HG03196 (cell line): ENCODE results near the gene STK35.
"Not testable (repeated sequence)": the region's sequence is repeated elsewhere in the genome, so short reads cannot be mapped to it uniquely, and the experiment has no call there.

Source experiments
- ATAC-seq: cut with Tn5 transposase; IDR thresholded peaks from one replicate; pipeline ENCODE4 v1.9.1; 2021; ENCODE audit not compliant: unreplicated experiment

Gene STK35

DNA sequence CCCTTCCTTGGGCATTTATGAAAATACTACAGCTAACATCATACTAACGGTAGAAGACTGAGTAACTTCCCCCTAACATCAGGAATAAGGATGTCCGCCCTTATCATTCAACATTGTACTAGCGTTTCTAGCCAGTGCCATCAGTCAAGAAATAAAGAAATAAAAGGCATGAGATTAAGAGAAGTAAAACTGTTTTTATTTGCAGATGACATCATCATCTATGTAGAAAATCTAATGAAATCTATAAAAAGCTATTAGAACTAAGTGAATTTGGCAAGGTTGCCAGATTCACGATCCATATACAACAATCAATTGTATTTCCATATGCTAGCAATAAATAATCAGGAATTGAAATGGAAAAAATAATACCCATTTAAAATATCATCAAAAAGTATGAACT is 54.6 kb downstream of the STK35 start:
- ATAC-seq = no peak

DNA sequence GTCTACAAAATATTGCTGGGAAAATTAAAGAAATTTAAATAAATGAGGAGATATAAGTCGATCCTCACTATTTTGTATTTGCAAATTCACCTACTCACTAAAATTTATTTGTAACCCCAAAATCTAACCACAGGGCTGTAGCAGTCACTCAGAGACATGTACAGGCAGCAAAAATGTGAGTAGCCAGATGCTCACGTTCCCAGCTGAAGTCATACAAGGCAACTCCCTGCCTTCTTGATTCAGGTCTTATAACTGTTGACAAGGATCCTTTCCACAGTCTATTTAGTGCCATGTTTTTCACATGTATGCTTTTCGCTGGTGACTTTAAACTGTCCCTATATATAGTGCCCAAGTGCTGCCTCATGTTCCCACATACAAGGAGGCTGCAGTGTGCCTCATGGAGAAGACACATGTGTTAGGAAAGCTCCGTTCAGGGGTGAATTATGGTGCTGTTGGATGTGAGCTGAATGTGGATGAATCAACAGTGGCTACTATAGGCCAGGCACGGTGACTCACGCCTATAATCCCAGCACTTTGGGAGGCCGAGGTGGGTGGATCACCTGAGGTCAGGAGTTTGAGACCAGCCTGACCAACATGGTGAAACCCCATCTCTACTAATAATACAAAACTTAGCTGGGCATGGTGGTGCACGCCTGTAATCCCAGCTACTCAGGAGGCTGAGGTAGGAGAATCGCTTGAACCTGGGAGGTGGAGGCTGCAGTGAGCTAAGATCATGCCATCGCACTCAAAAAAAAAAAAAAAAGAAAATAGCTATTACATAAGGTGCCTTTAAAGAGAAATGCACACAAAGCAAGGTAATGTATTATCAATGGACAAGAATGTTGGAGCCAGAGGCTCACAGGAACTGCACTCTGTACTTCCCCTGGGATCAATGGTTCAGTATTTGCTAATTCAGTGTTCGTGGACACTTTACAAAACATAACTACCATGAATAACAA is 55.3 kb downstream of the STK35 start:
- no peak for ATAC-seq

DNA sequence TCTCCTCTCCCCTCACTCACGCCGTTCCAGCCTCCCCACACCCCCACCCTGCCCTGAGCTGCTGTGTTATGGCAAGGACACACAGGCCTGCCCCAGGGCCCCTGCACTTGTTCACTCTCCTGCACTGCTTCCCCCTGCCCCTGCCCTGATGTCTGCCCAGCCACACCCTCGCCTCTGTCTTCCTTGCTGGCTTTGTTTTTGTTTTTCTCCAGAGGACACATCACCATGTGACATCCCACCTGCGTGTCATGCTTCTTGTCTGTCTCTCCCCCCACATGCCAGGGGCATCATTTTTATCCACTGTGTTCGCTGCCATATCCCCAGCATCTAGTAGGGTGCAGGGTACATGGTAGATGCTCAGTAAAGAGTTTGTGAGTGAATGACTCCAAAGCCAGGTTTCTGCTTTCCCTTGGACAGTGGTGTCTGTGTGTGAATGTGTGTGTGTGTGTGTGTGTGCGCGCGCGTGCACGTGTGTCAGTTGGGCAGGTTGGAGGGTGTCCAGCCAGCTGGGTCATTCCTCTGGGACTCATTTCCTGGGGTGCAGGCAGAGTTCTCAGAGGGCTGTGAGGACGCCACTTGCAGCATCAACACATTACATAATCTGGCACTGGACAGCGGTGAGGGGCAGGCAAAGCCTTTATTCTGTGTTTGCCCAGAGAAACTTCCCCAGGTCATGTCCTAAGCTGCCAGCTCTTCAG is 60.6 kb downstream of the STK35 start:
- no peak for ATAC-seq

DNA sequence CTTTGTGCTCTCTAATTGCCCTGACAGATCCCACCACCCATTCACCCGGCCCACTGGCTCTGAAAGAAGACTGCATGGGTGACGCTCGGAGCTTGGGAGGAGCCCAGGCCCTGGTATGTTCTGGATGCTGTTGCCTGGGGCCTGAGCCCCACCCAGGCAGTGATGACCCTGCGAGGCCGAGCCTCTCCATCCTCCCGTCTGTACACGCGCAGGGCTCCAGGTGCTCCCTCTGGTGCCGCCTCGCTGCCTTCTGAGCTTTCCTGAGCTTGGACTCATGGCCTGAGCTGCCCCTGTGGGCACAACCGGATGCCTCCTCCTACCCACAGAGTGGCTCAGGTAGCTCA is 61.2 kb downstream of the STK35 start:
- ATAC-seq = no peak

DNA sequence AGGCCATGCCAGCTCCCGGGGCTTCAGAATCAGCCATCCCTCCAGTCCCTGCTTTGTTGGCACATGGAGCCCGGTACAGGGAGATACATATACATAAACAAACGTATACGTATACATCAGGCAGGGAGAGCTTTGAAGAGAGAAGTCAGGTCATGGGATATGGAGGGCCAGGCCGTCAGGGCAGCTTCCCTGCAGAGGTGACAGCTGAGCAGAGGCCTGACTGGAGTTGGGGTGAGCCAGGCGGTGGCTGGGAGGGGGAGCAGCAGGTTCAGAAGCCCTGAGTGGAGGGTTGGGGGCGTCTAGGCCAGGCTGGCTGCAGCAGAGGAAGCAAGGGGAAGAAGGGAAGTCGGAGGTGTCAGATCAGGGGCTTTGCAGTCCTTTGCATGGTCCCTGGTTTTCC is 61.7 kb downstream of the STK35 start:
- ATAC-seq = no peak

DNA sequence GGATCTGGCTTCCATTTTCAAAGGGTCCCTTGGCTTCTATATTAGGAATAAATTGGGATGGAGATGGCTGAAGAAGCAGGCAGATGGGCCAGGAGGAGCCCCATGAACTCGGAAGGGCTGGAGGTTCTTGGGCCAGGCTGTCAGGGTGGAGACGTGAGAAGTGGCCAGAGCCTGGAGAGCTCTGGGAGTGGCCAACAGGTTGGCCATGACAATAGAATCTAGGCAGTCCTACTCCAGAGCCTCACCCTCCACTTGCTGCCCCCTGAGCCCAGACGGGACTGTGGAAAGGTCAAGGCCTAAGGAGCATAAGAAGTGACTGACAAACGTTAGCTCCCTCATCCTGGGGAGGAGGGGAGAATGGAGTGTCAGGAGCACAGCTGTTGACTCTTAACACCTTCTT is 62.1 kb downstream of the STK35 start:
- ATAC-seq = no peak

DNA sequence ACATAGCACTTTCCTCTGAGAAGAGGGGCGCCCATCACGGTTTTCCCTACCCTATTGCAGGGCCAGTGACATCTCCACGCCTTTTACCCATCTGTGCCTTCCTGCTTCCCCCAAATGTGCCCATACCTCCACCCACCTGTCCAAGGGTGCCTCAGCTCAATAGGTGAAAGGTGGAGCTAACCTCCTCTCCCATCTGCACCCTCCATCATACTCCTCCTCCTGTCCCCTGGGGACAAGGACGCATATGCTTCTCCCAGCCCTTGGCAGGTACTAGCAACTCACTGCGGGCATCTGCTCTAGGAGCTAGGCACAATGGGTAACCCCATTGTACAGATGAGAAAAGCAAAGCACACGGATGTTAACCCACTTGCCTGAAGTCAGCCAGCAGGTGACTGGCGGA is 62.8 kb downstream of the STK35 start:
- no peak for ATAC-seq

DNA sequence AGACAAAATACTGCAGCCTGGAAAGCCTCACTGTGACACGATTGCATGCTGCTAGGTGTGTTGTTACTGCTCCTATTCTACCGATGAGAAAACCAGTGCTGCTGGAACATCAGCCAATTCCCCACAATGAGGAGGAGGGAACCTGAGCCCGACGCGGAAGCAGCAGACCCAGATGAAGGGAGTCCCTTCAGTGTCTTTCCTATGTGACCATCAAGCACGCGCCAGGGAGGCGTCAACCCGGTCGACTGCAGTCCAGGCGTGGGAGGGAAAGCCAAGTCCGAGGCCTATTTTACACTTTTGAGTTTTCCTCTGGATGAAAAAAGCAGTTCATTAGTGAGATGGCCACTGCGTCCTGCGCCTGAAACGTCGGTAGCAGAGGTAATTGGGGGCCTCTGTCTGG is 63.3 kb downstream of the STK35 start:
- ATAC-seq = no peak

DNA sequence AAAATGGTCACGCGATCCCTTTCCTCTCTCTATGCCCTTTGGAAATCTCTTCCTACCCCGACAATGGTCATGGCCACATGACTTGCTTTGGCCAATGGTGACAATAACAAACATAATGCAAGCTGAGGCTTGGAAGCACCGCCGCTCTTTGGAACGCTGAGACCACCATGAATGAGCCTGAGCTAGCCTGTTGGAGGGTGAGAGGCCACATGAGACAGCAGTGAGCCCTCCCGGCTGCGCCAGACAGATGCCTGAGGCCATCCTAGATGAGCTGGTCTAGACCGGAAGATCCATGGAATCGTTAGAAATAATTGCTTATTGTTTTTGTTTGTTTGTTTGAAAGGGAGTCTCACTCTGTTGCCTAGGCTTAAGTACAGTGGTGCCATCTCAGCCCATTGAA is 64.2 kb downstream of the STK35 start:
- ATAC-seq = no peak

DNA sequence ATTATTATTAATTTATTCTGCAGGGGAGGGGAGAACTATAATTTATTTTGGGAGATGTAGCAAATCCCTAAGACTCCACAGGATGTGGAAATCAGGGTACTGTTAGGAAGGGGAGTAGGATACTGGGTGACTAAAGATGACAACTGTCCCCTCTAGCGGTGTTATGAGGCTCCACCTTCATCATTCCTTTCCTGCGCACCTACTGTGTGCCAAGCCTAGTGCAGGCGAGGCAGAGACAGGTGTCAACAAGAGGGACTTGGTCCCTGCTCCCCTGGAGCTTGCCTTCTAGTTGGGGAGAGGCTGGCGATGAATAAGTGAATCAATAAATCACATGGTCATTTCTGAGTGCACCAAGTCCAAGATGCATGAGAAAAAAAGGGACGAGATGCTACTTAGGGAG is 65.5 kb downstream of the STK35 start:
- no peak for ATAC-seq

DNA sequence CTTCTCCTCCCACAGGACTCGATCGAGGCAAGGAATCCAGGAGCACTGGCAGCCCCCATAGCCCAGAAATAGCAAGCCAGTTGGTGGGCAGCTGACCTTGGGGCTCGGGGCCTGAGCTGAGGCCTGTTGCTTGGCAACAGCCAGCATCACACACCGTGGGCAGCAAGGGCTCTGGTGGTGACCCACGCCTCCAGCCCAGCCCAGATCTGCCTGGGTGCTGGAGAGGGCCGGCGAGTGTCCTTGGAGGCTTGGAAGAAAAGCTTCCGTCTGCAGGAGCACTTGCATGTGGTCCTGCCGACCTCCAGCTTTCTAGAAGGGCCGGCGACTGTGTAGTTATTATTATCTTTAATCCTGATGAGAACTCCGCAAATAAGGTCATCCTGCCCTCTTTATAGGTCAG is 67.3 kb downstream of the STK35 start:
- no peak for ATAC-seq

DNA sequence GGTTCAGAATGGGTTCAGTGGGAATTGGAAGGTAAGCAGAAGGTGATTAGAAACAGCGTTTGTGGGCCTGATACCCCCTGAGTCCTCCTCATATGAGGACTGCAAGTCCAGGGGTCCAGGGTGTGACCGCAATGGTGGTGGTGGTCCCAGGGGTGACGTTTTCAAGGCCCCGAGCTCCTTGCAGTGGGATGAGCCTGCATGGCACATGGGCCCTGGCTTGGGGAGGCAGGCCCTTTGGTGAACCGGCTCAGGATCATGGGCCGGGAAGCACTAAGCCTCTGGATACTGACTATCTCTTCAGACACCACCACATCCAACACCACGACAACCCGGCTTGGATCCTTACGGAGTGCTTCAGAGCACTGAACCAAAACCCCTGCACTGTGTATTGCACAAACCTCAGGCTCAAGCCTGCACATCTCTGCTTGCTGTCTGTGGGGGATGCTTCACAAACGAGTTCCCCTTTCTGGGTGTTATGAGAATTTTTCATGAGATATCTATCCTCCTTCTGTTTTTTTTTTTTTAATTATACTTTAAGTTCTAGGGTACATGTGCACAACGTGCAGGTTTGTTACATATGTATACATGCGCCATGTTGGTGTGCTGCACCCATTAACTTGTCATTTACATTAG is 67.9 kb downstream of the STK35 start:
- no peak for ATAC-seq

DNA sequence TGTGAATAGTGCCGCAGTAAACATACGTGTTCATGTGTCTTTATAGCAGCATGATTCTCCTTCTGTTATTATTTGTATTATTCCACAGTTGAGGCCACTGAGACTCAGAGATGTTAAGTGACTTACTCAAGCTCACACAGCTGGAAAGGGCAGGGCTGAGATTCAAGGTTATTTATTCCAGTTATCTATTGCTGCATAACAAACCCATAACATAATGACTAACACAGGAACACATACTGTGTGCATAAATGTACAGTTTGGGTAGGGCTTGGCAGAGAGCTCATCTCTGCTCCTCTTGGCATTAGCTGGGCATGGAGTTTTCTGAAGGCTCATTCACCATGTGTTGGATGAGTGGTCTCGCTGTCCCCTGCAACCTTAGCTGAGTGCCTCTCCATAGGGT is 68.8 kb downstream of the STK35 start:
- ATAC-seq = no peak

DNA sequence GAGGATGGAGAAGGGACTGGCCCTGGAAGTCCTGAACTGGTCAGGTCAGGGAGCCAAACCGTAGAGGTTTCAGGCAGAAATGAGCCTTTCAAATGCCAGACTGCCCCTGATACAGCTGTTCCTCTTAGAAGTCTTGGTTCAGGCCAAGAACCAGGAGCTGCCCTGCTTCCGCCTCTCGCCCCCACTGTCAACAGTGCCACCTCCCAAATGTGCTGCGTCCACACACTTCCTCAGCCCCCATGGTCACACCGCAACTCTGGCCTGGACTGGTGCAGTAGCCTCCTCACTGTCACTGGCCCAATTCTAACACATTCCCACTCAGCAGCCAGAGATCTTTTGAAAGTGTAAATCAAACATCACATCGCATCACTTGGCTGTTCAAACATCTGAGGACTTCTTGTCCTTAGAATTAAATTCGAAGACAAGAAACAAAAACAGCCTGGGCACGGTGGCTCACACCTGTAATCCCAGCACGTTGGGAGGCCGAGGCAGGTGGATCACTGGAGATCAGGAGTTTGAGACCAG is 69.7 kb downstream of the STK35 start:
- no peak for ATAC-seq

DNA sequence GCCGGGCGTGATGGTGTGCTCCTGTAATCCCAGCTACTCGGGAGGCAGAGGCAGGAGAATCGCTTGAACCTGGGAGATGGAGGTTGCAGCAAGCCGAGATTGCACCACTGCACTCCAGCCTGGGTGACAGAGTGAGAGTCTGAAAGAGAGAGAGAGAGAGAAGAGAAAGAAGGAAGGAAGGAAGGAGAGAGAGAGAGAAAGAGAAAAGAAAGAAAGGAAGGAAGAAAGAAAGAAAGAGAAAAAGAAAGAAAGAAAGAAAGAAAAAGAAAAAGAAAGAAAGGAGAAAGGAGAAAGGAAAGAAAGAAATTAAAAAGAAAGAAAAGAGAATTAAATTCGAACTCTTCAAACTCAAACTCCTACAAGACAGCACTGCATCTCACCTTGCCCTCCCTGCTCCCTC is 70.2 kb downstream of the STK35 start:
- not testable (repeated sequence) for ATAC-seq

DNA sequence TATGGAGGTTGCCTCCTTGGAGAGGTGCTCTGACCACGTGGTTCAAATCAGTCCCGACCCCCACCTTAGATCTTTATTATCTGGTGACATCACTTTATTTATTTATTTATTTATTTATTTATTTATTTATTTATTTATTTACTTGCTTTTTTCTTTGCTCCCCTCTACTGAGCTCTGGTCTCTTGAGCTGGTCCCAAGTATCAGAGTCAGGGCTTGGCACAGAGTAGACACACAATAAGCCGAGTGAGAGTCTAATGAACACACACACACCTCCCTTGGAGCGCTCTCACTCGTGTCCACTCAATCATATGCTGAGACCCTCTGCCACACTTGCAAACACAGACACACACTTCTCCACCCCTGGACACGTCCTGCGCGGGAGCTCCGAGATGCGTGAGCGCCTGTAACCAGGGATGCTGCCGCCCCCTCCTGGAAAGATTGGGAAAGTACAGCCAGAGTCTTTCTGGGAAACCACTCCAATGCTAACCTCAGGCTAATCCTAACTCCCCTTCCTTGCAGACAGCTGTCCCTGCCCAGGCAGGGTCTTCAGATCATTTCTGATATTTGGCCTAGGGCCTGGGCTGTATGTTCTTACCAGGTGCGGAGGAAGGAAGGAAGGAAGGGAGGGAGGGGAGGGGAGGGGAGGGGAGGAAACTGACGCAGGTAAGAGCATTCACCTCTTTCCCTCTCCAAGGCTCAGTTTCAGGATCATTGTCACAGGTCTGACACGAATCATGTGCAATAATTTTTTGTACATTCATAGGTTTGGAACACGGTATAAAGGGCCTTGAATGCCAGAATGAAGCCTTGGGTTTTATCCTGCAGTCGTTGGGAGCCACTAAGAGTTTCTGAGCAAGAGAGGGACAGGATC is 70.9 kb downstream of the STK35 start:
- no peak for ATAC-seq

DNA sequence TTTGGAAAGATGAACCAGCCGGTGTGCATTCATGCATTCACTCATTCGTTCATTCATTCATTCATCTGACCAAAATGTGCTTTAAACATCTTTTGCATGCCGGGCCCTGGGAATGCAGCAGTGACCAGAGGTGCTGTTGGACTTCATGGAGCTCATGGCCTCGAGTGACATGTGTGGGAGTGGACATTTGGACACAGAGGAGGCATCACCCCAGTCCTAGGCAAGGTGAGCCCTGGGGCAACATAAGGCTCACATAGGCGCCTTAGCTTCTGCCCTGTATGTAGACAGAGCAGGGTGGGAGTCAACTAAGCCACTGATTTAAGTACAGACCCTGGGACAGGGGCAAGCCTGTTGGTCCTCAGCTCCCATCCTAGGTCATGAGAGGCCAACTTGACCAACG is 71.6 kb downstream of the STK35 start:
- ATAC-seq = no peak

DNA sequence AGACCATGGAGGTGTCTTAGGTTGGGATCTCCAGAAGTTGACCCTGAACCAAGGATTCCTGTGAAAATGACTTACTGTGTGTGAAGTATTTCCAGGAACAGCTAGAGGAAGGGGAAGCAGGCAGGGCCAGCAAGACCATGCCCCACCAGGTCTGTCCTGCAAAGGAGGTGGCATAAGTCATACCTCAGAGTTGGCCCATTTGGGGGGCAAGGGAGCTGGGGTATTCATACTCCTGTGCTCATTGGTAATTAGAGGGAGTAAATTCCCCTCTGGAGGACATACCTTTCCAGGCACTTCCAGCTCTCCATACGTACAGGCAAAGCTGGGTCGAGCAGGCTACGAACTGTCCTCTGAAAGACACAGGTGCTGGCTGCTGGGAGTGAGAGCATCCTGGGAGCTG is 72.4 kb downstream of the STK35 start:
- no peak for ATAC-seq

DNA sequence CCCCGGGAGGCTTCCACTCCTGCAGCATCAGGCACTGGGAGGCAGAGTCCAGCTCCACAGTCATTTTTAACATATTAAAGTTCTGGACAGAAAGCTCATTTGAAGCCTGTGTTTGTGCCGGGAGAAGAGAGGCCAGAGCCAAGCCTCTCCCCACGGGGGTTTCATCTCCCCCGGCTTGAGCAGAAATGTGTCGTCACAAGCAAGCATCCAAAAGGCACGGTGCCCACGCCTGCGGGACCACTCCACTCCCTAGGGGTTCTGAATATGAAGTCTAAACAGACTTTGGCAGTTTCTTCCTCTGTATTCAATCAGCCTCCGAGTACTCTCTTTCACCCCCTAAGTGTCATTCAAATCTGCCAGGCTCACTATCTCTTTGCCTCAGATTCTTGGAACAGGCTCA is 75.3 kb downstream of the STK35 start:
- ATAC-seq = no peak

DNA sequence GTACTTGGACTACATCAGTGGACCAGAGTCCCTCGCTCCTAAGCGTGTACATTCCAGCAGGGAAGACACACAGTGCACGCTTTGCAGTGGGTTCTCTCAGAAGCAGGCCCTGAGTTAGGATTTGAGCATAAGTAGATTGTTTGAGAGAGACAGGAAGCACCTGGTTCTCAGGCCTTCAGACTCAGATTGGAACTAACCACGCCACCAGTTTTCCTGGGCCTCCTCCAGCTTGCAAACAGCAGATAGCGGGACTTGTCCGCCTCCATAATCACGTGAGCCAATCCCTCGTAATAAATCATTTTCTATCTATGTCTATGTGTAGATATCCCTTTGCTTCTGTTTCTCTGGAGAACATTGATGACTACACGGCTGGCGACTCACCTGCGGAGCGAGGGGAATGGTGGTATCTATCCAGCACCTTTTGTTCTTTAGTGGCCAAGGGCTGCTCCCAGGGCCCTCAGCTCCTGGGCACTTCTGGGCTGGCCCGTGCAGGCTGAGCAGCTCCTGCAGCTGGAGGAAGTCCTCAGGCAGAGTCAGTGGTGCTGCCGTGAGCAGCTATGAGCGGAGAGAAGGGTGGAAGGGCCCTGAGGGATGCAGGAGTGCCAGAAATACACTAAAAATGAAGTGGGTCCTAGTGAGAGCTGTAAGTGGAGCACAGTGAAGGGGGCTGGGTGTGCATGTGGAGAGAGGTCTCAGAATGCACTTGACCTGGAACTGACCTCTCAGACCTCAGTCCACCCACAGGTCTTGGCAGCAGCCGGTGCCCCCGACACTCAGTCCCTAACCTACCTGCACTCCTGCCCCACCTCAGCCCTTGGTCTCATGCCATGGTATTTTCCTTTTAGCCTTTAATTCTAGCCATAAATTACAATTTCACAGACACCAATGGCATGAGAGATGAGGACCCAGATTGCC is 76.9 kb downstream of the STK35 start:
- no peak for ATAC-seq
